Stimulated activated CD8-positive, alpha-beta memory T cell treated with anti-CD3 and anti-CD28 coated beads, Interleukin-15, amount 100 ng/mL, for 24 hours (primary cell): ENCODE results near the gene SNX10.

Source experiments
- DNase-seq: peaks from one replicate; pipeline ENCODE4 v3.0.0-alpha.2; 2020; ENCODE audit warnings: low read depth

The SNX10 gene

DNA sequence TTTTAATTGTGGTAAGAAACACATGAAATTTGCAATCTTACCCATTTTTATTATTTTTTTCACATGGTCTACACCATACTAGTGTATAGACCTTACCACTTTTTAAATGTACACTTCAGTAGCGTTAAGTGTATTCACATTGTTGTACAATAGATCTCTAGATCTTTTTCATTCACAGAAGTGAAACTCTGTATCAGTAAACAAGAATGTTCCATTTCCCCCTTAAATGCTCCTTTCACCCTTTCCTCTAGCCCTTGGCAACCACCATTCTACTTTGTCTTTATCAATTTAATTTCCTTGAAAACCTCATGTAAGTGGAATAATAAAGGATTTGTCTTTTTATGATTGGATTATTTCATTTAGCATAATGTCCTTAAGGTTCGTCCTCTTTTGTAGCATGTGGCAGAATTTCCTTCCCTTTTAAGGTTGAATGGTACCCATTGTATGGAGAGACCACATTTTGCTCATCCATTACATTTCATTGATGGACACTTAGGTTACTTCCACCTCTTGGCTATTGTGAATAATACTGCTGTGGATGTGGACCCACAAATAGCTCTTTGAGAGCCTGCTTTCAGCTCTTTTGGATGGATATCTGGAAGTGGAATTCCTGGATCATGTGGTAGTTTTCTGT is 45.7 kb downstream of the SNX10 start:
- DNase-seq, result no peak

DNA sequence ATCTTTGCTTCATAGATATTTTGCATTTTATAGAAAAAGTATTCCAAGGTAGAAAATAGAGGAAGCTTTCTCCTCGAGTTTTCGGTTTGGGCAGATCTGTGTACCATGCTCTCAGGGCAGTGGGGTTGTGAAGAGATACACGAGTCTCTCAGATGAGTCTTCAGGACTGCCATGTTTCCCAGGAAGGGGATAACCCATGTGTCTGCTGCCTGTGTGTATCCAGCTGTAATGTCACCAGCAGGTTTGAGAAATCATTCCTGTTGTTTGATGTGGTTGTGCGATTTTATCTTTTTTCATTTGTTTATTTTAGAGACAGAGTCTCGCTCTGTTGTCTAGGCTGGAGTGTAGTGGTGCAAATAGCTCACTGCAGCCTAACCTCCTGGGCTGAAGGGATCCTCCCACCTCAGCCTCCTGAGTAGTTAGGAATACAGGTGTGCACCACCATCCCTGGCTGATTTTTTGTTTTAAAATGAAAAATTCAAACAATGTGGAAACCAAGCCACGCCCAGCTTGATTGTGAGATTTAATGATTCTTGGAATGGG is 48.9 kb downstream of the SNX10 start:
- DNase-seq, result no peak

DNA sequence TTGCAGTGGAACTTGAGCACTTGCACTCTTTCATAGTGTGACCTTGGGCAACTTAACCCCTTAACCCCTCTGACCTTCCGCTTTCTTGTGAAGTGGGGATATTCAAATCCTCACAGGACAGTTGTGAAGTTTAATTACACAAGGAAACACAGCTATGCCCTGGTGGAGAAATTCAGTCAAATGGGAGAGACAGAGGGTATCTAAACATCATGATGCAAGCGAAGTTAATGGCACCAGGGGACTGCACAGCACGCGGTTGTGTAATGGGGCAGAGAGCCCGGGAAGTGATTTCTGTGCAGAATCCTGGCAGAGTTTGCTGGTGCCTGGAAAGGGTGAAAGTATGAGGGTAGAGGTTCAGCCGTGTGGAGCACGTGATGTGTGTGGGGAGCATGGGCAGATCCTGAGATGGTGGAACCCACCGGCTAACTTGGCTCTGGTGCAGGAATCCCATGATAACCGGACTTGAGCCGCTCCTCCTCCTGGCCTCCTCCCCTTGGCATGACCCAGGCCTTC is 51.7 kb downstream of the SNX10 start:
- no peak for DNase-seq

DNA sequence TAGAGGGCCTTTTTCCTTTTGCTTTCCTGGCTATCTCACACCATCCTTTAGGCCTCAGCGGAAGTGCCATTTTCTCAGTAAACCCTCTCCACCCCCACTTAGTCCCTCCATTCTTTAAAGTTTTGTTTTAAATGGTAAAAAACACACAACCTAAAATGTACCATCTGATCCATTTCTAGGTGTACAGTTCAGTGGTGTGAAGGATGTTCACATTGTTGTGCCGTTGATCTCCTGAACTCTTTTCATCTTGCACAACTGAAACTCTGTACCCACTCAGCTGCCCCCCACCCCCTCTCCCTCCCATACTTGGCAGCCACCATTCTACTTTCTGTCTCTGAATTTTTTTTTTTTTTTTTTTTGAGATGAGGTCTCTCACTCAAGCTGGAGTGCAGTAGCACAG is 52.2 kb downstream of the SNX10 start:
- no peak for DNase-seq

DNA sequence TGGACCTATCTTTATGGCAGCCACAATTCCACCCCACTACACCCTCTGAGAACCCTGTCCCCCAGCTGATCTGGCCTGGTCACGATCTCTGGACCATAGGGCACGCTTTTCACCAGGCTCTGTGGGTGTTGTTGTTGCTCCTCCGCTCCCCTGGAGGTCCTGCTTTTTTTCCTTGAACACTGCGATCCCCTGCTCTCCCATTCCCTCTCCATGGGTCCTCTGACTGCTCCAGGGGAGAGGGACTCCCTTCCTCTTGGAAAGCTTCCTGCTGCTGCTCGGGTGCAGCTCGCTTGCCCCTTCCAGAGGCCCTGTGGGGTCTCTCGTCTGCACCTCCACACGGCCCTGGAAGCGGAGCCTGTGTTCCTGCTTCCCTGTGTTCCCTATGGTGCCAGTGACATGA is 53.5 kb downstream of the SNX10 start:
- DNase-seq, result no peak

DNA sequence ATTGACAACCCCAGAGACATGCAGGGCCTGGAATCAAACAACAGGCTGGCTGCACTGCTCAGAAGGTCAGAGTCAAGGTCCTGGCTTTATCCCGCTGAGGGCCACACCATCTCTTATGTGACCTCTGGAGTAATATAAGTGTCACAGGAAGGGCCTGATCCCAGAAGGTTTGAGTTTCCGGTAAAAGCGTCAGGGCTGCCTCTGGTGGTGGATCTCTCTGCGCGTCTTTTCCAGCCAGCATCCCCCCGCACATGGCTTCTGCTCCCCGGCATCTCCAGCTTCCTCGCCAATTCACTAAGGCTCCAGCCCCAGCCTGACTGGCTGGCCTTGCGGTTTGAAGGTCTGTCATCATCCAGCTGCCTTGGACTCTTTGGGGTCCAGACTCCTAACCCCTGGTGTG is 54.2 kb downstream of the SNX10 start:
- DNase-seq, result no peak

DNA sequence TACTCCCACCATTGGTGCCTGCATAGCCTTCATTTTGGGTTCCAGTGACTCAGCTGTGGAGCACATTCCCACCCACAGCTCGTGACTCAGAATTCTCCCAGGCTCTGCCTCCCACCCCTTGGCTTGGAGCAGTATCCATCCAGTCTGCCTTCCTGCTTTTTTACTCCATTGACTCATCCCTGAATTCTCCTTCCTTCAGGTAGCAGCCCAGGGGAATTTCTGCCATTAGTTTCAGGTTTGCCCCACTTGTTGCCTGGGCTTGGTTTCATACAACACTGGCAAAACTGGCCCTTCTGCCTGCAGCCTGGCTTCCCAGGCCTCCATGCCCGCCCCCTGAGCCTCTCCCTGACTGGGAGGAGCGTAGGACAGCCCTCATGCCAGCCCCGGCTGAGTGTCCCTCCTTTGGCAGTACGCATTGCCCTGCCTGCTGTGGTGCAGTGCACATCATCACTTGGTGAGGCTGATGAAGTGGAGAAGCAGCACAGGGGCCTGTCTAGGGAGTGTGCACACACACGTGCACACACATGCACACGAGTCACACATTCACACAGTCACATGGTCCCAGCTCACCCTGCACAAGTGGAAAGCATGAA is 55.0 kb downstream of the SNX10 start:
- no peak for DNase-seq

DNA sequence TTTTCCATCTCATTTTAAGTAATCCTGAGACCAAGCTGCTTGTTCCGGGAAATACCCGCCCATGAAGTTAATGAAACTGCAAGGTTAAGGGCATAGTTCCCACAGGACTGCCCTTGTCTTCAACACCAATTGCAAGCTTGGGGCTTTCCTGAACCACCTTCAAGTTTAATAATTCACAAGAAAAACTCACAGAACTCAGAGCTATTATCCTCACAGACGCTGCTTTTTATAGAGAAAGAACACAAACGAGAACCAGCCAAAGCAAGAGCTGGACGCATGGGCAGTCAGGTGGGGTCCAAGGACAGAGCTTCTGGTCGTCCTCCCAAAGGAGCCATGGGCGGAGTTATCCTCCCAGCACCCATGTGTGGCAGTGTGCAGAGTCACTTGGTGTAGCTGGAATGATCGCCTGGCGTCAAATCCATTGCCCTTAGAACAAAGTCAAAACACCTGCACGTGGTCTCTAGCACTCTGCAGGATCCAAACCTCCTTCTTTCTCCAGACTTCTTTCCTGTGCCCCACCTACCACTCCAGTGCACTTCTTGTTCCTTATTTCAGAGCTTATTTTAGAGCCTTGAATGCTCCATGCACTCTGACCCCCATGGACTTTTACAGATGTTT is 56.7 kb downstream of the SNX10 start:
- no peak for DNase-seq

DNA sequence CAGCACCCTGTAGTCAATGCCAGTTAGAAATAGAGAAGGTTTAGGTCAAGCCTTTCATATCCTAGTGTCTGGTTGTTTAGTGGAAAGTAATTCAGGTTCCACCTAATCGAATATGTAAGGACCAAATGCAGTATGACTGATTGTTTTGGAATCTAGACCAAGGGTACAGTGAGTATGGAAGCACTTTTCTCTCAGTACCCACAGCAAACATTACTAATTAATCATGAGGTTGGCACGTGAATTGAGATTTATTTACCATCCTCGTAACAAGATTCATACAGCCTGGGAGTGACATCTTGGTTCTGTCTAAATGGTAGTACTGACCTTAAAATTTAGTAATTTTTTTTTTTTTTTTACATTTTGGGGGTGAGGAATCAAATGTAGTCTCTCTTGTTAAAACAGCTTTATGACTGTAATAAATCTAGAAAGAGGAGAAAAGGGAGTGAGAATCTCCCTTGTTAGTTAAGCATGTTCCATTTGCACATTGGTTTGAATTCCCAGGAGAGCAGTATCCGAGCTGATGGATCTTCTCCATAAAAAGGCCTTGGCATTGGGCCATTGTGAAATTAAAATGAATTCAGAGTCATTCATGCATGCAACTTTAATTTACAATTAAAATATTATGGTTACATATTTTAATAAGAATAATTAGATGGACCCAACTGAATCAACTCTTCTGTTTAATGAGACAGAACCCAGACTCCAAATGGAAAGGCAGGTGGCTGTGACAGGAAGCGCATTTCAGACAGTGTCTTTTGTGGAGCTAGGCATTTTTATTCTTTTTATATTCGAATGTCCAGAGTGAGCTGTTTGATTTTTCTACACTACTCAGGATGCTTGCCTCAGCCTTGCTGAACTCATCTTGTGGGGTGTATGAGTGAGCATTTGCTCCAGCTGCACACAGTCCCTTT is 57.6 kb downstream of the SNX10 start:
- no peak for DNase-seq

DNA sequence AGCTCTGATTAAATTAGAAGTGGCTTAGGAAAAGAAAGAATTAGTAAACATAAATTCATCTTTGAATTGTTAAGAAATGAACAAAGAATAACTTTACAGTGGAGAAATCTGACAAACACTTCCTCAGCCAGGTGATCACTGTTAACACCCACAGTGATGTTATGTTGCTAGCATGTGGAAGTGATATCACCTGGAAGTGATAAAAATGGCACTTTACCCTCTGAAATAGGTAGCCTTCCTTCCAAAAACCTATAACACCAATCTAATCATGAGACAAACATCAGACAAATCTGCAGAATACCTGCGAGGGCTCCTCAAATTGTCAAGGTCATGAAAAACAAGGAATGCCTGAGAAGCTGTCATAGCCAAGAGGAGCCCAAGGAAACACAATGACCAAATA is 59.5 kb downstream of the SNX10 start:
- no peak for DNase-seq

DNA sequence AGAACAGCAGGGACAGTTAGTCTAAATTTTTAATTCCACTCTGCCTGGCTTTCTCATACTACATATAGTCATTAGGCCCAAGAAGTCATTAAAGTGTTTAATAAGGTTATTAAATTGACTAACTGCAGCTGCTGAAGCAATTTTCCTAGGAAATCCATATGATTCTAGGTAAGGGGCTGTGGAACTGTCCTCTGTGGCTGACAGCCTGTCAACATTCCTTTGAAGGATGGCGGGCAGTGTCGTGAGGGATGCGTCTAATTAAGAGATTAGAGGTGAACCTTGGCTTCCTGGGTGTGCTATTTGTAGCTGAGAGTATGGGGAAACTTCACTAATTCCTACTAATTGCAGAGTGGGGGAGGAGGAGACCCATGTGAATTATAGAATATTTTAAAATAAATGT is 64.6 kb downstream of the SNX10 start:
- DNase-seq, result no peak

DNA sequence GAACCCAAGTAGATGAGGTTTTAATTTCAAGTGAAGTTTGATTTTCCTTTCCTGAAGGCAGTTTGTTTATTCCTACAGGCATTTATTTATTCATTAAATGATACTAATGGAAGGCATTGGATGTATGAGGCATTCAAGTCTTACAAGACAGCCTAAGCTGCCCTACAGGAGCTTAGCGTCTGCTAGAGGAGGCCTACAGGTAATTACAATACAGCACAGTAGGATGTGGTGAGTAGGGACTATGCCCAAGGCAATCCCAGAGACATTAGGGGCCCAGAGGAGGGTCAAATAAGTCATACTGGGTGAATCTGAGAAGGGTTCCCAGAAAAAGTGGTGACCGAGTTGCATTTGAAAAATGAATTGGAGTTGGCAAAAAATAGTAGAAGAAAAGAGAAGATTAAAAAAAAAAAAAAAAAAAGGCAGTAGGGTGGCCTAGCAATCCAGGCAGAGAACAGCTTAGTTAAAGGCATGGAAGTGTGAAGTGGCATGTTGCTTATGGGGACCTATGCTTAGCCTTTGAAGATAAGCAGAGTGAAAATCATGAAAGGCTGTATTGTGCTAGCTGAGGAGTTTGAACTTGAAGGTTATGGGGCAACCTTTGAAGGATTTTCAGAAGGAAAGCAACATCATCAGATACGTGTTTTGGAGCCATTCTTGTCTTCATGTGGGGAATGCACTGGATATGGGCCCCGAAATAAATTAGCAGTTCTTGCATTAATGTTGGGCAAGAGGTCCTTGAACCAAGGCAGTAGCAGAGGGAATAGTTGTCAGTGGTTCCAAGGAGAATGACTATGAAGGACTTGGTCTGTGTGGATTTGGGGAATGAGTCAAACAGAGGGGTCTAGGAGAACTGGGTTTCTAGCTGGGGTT is 65.5 kb downstream of the SNX10 start:
- DNase-seq, result no peak

DNA sequence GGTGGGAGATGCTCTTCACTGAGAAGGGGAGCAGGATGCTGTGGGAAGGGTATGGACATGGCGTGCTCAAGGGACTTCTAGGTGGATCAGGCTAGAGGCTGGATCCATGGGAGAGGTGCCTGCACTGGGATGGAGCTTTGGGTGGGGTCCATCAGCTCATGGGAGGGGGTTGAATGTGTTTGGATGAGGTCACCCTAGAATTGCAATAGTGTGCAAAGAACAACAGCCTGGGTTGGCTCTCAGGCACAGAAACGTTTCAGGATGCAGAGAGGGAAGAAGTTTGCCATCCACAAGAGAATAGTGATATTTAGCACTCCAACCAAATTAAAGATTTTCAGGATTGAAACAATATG is 66.1 kb downstream of the SNX10 start:
- no peak for DNase-seq

DNA sequence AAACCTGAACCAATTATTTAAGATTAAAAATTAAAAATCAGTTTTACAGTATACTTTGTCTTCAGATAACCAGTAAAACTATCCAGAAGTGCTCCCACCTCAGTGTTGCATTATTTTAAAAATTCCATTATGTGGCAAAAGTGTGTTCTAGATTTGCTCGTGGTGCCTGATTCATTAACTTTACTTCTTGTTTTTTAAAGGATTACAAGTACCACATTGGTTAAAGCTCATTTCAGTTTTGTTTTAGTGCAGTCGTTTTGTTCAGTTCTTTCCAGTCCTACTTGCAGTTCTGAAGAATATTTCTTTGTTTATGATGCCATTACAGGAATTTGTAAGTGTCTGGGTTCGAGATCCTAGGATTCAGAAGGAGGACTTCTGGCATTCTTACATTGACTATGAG is 69.0 kb downstream of the SNX10 start:
- no peak for DNase-seq

DNA sequence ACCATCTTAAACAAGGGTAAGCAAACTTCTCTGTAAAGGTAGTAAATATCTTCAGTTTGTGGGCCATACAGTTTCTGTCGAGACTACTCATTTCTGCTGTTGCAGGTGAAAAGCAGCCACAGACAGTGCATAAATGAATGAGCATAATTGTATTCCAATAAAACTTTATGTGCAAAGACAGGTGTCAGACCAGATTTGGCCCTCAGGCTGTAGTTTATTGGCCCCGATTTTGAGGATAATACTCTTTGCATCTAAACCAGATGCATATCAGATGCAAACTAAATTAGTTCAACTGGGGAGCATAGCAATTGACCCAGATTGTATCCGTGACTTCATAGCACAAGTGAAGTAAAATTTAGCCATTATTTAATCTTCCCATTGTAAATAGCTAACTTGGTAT is 70.0 kb downstream of the SNX10 start:
- no peak for DNase-seq

DNA sequence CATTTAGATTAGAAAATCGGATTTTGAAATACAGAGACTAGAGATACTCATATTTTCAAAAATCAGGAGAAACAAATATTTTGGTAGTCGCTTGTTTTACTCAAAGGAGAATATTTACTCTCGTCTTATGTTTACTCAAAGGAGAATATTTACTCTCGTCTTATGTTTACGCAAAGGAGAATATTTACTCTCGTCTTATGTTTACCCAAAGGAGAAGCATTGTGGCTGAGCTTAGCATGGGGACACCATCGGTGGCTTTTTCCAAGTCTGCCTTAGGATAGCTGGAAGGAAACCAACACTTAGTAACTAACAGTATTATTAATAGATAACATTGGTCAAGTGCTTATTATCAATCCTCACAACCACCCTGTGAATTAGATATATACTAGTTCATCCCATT is 71.8 kb downstream of the SNX10 start:
- no peak for DNase-seq

DNA sequence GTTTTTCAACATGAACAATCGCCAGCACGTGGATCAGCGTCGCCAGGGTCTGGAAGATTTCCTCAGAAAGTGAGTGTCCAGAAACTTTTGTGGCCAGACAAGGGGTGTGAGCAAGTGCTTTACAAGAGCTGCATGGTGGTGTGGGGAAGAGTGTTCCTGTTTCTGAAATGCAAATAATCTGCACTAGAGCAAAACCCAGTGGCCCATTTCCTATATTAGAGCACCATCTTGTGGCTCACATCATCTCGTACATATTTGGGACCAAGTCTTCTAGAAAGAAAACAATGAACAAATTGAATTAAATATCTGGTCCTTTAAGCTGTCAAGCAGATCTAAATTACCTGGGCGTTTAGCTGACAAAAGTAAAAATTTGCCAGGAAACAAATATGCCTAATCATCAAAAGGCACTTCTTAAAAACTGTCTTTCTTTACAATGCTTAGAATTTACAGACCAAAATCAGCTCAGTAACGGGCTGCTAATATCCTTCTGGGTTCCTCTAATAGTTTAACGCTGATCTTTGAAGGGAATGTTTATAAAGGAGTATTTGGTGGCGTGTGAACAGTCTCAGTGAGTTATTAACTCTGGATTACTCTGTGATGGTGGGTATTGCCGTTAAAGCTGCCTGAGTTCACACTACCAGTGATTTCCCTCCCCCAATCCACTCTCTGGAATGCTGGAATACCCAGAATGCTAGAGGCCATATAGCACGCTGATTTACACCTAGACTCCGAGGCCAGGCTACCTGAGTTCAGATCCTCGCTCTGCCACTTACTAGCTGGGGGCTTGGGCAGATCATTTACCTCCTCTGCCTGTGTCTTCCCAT is 73.6 kb downstream of the SNX10 start:
- DNase-seq, result no peak

DNA sequence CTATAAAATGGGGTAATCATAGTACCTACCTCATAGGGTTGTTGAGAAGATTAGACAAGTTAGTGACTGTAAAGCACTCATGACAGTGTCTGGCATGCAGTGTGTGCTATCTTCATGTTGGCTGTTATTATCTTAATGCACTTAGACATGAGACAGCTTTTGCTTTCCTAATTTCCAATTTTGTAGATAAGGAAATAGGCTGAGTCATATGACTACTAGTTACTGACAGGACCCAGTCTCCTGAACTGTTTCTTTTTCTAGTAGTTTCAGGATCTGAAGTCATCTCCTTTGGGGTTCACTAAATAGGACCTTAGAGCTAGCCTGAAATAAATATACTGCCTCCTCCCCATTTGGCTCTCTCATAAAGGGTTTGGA is 74.2 kb downstream of the SNX10 start:
- DNase-seq, result no peak

DNA sequence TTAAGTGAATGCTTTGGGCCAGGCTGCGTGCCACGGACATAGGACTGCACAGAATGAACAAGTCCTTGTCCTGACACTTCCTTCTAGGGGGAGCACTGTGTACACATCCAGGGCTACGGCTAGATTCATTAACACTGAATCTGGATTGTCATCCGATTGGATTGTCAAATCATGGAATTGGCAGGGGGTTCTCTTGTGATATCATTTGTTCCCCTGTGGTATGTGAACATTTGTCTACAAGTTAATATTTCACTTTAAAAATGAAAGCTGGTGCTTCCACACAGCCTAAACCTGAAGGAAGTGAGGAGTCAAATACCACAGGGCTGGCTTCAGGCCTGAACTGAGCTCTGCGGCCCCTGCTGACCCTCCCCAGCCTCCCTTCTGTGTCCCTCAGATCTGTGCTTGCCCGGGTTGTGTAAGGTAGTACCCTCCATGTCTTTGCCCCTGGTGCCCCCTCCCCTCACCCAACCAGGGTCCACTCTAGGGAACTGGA is 75.6 kb downstream of the SNX10 start:
- DNase-seq, result no peak

DNA sequence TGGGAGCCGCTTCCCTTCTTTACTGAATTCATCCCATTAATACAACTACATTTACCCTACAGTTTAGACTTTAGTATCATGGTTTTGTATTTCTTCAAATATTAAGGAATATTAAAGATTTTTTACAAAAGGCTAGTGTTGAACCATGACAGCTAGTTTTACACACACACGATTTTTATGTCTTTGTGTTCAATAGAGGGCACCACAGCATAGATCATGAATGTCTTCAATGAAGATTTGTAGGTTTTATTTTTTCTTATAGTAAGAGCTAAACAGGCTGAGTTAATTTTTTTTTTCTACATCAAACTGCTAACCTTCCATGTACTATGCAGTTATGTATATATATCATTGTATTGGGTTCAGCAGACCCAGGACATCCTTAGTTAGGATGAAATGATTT is 76.9 kb downstream of the SNX10 start:
- DNase-seq, result no peak

DNA sequence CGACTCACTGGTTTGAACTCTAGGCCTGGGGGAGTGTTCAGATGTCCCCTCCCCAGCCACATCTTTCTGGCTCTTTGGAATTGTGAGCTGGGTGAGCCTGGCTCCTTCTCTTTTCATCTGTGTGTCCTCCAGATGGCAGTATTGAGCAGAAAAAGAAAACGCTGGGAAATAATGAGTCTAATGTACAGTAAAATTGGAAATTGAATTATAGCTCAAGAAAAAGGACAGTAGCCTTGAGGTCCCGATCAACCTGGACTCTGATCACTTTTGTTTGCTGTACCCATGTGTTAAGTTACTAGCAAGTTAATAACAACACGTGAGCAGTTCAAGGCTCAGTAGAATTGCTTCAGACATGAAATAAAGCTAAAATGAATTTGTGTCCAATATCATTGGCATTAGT is 77.9 kb downstream of the SNX10 start:
- DNase-seq, result no peak
